Measurements from ENCODE around the gene CTSD. TPM values are rescaled to one million over a fixed set of nuclear protein-coding genes. Genes with fewer than 3 reads are reported as not detected.

CTSD gene
- polyA plus RNA-seq, 1 of the 3 experiments (the other 2 are of a cell fraction): 187 TPM

GRCh38 chr11:1757861-1758610 lies 5.7 kb downstream of the CTSD start:
- Histone ChIP-seq H3K36me3 (replicated peaks in 1 of 2; ENCODE audit: control insufficient read depth in 1 of 2, insufficient read depth in 2 of 2, low read length in 1 of 2) (peaks cover 0 to 46% of the 10 kb centered on the region in 2 experiments), H3K4me1 (ENCODE audit: control insufficient read depth in 1 of 2, insufficient read depth in 2 of 2, low read depth in 1 of 2, low read length in 1 of 2) (peaks cover 0 to 15% of the 10 kb centered on the region in 2 experiments; a peak in 1 of 4 replicates), H3K9me2 (no peaks in the 10 kb centered on the region), H2AFZ (ENCODE audit: low read depth) (no peak overlapping the region), H3K27me3 (ENCODE audit: insufficient read depth) (no peaks in the 10 kb centered on the region), H3K4me2 (no peak overlapping the region), H3K9ac (no peak overlapping the region), H3F3A (replicated peaks; ENCODE audit: insufficient read depth) (no peaks in the 10 kb centered on the region), H3K79me2 (ENCODE audit: insufficient read depth) (peaks cover 15% of the 10 kb centered on the region), H3K27ac (ENCODE audit: low read depth in 2 of 2, low read length in 1 of 2) (no peak overlapping the region), H3K4me3 (ENCODE audit: low read depth in 2 of 2, low read length in 1 of 2) (no peak overlapping the region), H3K9me3 (no peaks in the 10 kb centered on the region), H4K20me1 (ENCODE audit: insufficient read depth) (0 out of 2 replicates have a peak, but pooled peaks cover 3% of the 10 kb centered on the region)
- DNase-seq: no peak
- ChIA-PET CTCF (interaction anchor here (1.0 to 2.4 kb wide), 4 partner anchors 25 to 75 kb away, joined by 3 to 13 read pairs (median 4); no protein-coding TSS in a partner anchor), POLR2A (no interaction called here)
- no peak for TF ChIP-seq RXRA (IDR thresholded peaks at IDR 0.05; ENCODE audit: borderline replicate concordance, low read depth)
- WGBS (ENCODE audit: low lambda C conversion rate): 91% methylated on average over 9 of the region's 17 CpGs

DNA sequence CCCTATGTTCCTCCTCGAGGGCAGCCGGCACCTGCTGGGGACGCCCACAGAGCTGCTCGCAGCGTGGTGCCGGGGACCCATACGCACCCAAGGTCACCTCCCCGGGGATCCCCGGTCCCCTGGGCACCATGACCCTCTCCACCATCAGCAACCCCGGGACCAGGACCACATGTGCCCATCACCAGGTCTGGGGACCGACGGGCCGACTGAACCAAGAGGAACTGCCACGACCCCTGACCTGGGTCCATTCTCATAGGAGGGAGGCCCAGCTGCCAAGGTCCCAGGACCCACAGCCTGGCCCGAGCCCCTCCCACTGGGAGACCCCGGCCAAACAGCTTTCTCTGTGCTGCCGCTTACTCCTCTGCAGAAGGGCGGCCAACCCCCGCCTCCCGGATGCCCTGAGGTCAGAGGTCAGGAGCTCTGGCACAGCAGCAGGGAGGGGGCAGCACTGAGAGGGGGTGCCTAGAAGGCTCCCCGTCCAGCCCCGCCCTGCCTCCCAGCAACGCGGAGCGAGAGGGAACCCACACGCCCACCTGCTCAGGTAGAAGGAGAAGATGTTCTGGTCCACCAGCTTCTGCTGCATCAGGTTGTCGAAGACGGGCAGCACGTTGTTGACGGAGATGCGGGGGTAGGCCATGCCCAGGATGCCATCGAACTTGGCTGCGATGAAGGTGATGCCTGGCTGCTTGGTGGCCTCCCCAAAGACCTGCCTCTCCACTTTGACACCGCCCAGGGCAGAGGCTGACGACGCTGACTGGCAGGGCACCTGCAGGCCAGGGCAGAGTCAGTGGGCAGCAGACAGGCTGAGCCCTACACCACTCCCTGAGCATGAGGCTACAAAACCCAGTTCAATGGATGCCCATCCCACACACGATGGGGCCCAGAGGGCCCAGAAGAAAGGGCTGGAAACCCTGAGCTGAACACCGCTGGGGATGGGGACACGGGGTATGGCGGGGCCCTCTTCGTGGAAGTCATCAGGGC lies 6.6 kb downstream of the CTSD start:
- H3K9ac ChIP-seq: no peak overlapping the region
- POLR2A ChIA-PET: no interaction called here

More for the DNA sequence above, 6.6 kb downstream of the CTSD start:
- H3K27me3 ChIP-seq (ENCODE audit: insufficient read depth): no peaks in the 10 kb centered on the region
- TF ChIP-seq MXI1 (IDR thresholded peaks at IDR 0.05; ENCODE audit: low read depth, low read length) (no peak), GATA2 (CRISPR knock-in tag; IDR thresholded peaks at IDR 0.05) (no peak), GABPA (IDR thresholded peaks at IDR 0.05; ENCODE audit: low read depth) (no peak), RFX5 (IDR thresholded peaks at IDR 0.05; ENCODE audit: low read length) (no peak), TAF1 (IDR thresholded peaks at IDR 0.05; ENCODE audit: borderline replicate concordance, low read depth, low read length) (no peak), NFIC (IDR thresholded peaks at IDR 0.05; ENCODE audit: borderline replicate concordance) (no peak), IRF3 (IDR thresholded peaks at IDR 0.05; ENCODE audit: low read depth, low read length) (no peak), RAD21 (IDR thresholded peaks at IDR 0.05; ENCODE audit: low read length) (no peak), FOXJ3 (CRISPR knock-in tag; IDR thresholded peaks at IDR 0.05) (no peak), SMC3 (IDR thresholded peaks at IDR 0.05; ENCODE audit: low read depth, low read length) (no peak), SIN3A (IDR thresholded peaks at IDR 0.05; ENCODE audit: borderline replicate concordance, low read depth, low read length) (no peak), MEF2A (IDR thresholded peaks at IDR 0.05; ENCODE audit: borderline replicate concordance, low read depth) (no peak), RCOR1 (IDR thresholded peaks at IDR 0.05; ENCODE audit: low read length) (no peak), EP300 (IDR thresholded peaks at IDR 0.05; ENCODE audit: borderline replicate concordance in 1 of 2, low read depth in 1 of 2, low read length in 1 of 2) (no peak)
- TF ChIP-seq, protein P1, sequence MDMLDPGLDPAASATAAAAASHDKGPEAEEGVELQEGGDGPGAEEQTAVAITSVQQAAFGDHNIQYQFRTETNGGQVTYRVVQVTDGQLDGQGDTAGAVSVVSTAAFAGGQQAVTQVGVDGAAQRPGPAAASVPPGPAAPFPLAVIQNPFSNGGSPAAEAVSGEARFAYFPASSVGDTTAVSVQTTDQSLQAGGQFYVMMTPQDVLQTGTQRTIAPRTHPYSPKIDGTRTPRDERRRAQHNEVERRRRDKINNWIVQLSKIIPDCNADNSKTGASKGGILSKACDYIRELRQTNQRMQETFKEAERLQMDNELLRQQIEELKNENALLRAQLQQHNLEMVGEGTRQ (IDR thresholded peaks at IDR 0.05; ENCODE audit: borderline replicate concordance, low read depth, low read length): no peak
- TF ChIP-seq, protein P2, sequence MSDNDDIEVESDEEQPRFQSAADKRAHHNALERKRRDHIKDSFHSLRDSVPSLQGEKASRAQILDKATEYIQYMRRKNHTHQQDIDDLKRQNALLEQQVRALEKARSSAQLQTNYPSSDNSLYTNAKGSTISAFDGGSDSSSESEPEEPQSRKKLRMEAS (IDR thresholded peaks at IDR 0.05; ENCODE audit: low read depth): no peak
- TF ChIP-seq, protein P3, sequence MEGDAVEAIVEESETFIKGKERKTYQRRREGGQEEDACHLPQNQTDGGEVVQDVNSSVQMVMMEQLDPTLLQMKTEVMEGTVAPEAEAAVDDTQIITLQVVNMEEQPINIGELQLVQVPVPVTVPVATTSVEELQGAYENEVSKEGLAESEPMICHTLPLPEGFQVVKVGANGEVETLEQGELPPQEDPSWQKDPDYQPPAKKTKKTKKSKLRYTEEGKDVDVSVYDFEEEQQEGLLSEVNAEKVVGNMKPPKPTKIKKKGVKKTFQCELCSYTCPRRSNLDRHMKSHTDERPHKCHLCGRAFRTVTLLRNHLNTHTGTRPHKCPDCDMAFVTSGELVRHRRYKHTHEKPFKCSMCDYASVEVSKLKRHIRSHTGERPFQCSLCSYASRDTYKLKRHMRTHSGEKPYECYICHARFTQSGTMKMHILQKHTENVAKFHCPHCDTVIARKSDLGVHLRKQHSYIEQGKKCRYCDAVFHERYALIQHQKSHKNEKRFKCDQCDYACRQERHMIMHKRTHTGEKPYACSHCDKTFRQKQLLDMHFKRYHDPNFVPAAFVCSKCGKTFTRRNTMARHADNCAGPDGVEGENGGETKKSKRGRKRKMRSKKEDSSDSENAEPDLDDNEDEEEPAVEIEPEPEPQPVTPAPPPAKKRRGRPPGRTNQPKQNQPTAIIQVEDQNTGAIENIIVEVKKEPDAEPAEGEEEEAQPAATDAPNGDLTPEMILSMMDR (IDR thresholded peaks at IDR 0.05): no peak
- no peaks in the 10 kb centered on the region for H3F3A ChIP-seq (replicated peaks; ENCODE audit: insufficient read depth)
- H3K79me2 ChIP-seq (ENCODE audit: insufficient read depth): peaks cover 5% of the 10 kb centered on the region
- H3K36me3 ChIP-seq (replicated peaks in 1 of 2; ENCODE audit: control insufficient read depth in 1 of 2, insufficient read depth in 2 of 2, low read length in 1 of 2): peaks cover 0 to 50% of the 10 kb centered on the region in 2 experiments
- no peak overlapping the region for H3K27ac ChIP-seq (ENCODE audit: low read depth in 2 of 2, low read length in 1 of 2)
- H3K9me3 ChIP-seq: no peaks in the 10 kb centered on the region
- 0 out of 2 replicates have a peak, but pooled peaks cover 3% of the 10 kb centered on the region for H4K20me1 ChIP-seq (ENCODE audit: insufficient read depth)
- no peak overlapping the region for H3K4me2 ChIP-seq
- 94% methylated on average over 22 of the region's 41 CpGs for WGBS (ENCODE audit: low lambda C conversion rate)
- H3K9me2 ChIP-seq: no peaks in the 10 kb centered on the region
- CTCF ChIA-PET: interaction anchor here (0.6 to 2.4 kb wide), 5 partner anchors 47 to 192 kb away, joined by 3 to 13 read pairs (median 5); no protein-coding TSS in a partner anchor
- no peak overlapping the region for H2AFZ ChIP-seq (ENCODE audit: low read depth)
- no peak for DNase-seq
- H3K4me3 ChIP-seq (ENCODE audit: low read depth in 2 of 2, low read length in 1 of 2): no peak overlapping the region
- peaks cover 0 to 15% of the 10 kb centered on the region in 2 experiments; a peak in 1 of 4 replicates for H3K4me1 ChIP-seq (ENCODE audit: control insufficient read depth in 1 of 2, insufficient read depth in 2 of 2, low read depth in 1 of 2, low read length in 1 of 2)
